Naive thymus-derived CD4-positive, alpha-beta T cell (primary cell): ENCODE results near the gene PDE6G. TPM values are rescaled to one million over a fixed set of nuclear protein-coding genes. Genes with fewer than 3 reads are reported as not detected.
A peak's percentile ranks its signal among the peaks of the same experiment; 100 is the strongest.

Source experiments
- ATAC-seq: fragments of 150-1000 bp; cut with Tn5 transposase; 2 replicates; pipeline ENCODE4 v1.10.0; 2021; ENCODE audit warnings: mild to moderate bottlenecking, moderate library complexity
- CTCF ChIA-PET: fragments of 350-600 bp; sonication (Branson Sonifier 250); formaldehyde crosslinking; loops from one replicate; lab custom pipeline; 2021; ENCODE audit warnings: antibody characterized with exemption; lab: Charles Lee
- POLR2A ChIA-PET: fragments of 350-600 bp; sonication (Branson Sonifier 250); formaldehyde crosslinking; loops from one replicate; lab custom pipeline; 2021; ENCODE audit warnings: antibody characterized with exemption, inconsistent platforms; lab: Charles Lee
- DNase-seq, 9 donors: peaks; one replicate each; pipeline versions ENCODE4 v3.0.0 to v3.0.0-alpha.2; 2020 to 2022; ENCODE audit warnings: mixed read lengths in 1 of 9
- H3K27ac ChIP-seq: one replicate; pipeline ENCODE4 v1.7.0; 2013; ENCODE audit warnings: mild to moderate bottlenecking, low read depth, low read length, moderate library complexity
- H3K27me3 ChIP-seq, 2 donors: one replicate each; pipeline ENCODE4 v1.7.0; 2013; ENCODE audit warnings: low read length in 2 of 2, mild to moderate bottlenecking in 2 of 2, moderate library complexity in 2 of 2; ENCODE audit not compliant: control insufficient read depth in 2 of 2, insufficient read depth in 2 of 2
- H3K36me3 ChIP-seq, 3 experiments: 1 replicate in 2 of 3; 2 replicates in 1 of 3; pipeline ENCODE4 v1.7.0; 2013; ENCODE audit warnings: low read length in 3 of 3, mild to moderate bottlenecking in 3 of 3, moderate library complexity in 1 of 3; ENCODE audit not compliant: insufficient read depth in 3 of 3, control insufficient read depth in 2 of 3
- H3K4me1 ChIP-seq, 2 donors: one replicate each; pipeline ENCODE4 v1.7.0; 2013; ENCODE audit warnings: low read length in 2 of 2, mild to moderate bottlenecking in 2 of 2, moderate library complexity in 1 of 2; ENCODE audit not compliant: control insufficient read depth in 2 of 2, insufficient read depth in 2 of 2
- H3K4me3 ChIP-seq: 2 replicates; pipeline ENCODE4 v1.7.0; 2013; ENCODE audit warnings: mild to moderate bottlenecking, low read length
- H3K9me3 ChIP-seq, 3 experiments: 1 replicate in 2 of 3; 2 replicates in 1 of 3; pipeline ENCODE4 v1.7.0; 2013; ENCODE audit warnings: low read length in 3 of 3; ENCODE audit not compliant: control insufficient read depth in 2 of 3
- H3K27ac Mint-ChIP-seq, 9 donors: one replicate each; pipeline ENCODE4 v1.8.0; 2020 to 2022; ENCODE audit warnings: mixed read lengths in 9 of 9, mild to moderate bottlenecking in 8 of 9, moderate library complexity in 5 of 9, inconsistent platforms in 2 of 9
- H3K27me3 Mint-ChIP-seq, 5 donors: one replicate each; pipeline ENCODE4 v1.8.0; 2021 to 2022; ENCODE audit warnings: mixed read lengths in 5 of 5, mild to moderate bottlenecking in 1 of 5
- H3K36me3 Mint-ChIP-seq, 5 donors: one replicate each; pipeline ENCODE4 v1.8.0; 2020 to 2022; ENCODE audit warnings: mixed read lengths in 5 of 5, mild to moderate bottlenecking in 3 of 5, inconsistent platforms in 1 of 5
- H3K4me1 Mint-ChIP-seq, 7 donors: one replicate each; pipeline ENCODE4 v1.8.0; 2020 to 2022; ENCODE audit warnings: mixed read lengths in 7 of 7, mild to moderate bottlenecking in 3 of 7, inconsistent platforms in 1 of 7
- H3K4me3 Mint-ChIP-seq, 10 donors: one replicate each; pipeline ENCODE4 v1.8.0; 2020 to 2022; ENCODE audit warnings: mild to moderate bottlenecking in 10 of 10, mixed read lengths in 10 of 10, moderate library complexity in 6 of 10, inconsistent platforms in 2 of 10
- H3K9me3 Mint-ChIP-seq, 11 donors: one replicate each; pipeline ENCODE4 v1.8.0; 2020 to 2022; ENCODE audit warnings: mixed read lengths in 11 of 11, mild to moderate bottlenecking in 4 of 11, inconsistent platforms in 1 of 11, moderate library complexity in 1 of 11
- intact Hi-C, 2 donors: fragments of 100-400 bp; cut with micrococcal nuclease; formaldehyde crosslinking; loops; one replicate each; pipeline ENCODE4 v1.15.1; 2023
- polyA plus RNA-seq, 2 donors: library from polyadenylated mRNA; unstranded; fragments of 300-500 nt; fragmentation: Illumina TruSeq; gene quantifications; one replicate each; pipeline ENCODE4 v1.2.3, GENCODE V29; 2021
- total RNA-seq, 6 experiments: library from RNA in 5 of 6; stranded (reverse) in 5 of 6; gene quantifications; 1 replicate in 5 of 6; 2 replicates in 1 of 6; pipeline ENCODE4 v1.2.3 and lab custom pipeline; 2021 to 2026

PDE6G gene
- total and polyA plus RNA-seq, 7 experiments from 2014 or later, result 1.0 to 28.0 (median 2.0) TPM

DNA sequence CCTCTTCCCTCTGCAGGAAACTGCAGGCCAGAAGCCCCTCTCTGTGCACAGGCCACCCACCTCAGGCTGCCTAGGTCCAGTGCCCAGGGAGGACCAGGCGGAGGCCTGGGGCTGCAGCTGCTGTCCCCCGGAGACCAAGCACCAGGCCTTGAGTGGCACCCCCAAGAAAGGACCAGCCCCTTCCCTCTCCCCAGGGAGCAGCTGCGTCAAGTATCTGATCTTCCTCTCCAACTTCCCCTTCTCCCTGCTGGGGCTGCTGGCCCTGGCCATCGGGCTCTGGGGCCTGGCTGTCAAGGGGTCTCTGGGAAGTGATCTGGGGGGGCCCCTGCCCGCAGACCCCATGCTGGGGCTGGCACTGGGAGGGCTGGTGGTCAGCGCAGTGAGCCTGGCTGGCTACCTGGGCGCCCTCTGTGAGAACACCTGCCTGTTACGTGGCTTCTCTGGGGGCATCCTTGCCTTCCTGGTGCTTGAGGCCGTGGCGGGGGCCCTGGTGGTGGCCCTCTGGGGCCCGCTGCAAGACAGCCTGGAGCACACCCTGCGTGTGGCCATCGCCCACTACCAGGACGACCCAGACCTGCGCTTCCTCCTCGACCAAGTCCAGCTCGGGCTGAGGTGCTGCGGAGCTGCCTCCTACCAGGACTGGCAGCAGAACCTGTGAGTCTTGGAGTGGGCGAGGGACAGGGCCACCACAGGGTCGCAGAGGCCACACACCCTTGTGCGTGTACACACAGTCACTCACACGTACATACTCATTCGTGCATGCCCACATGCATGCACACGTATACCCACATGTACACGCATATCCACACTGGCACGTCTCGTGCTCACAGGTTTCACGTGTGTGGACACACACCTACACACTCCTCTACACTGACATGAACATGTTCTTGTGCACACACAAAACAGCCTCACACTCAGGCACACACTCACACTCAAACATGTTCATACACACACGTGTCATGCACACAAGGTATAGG lies 11.1 kb downstream of the PDE6G start:
- no peak overlapping the region for H3K4me3 Mint-ChIP-seq
- H3K9me3 Mint-ChIP-seq, result peaks cover 0 to 14% (median 0%) of the 10 kb centered on the region in 11 donors
- H3K36me3 Mint-ChIP-seq, result peaks cover 0 to 3% (median 0%) of the 10 kb centered on the region in 5 donors
- ATAC-seq, result no peak
- Histone ChIP-seq H3K27me3 (no peaks in the 10 kb centered on the region), H3K9me3 (peaks cover 0 to 11% (median 0%) of the 10 kb centered on the region in 3 experiments), H3K4me3 (no peak overlapping the region), H3K27ac (no peak overlapping the region), H3K4me1 (no peaks in the 10 kb centered on the region), H3K36me3 (no peaks in the 10 kb centered on the region)
- no peak overlapping the region for H3K27ac Mint-ChIP-seq
- intact Hi-C loops, result no loop called here
- peaks cover 0 to 3% (median 0%) of the 10 kb centered on the region in 7 donors for H3K4me1 Mint-ChIP-seq
- ChIA-PET CTCF (no interaction called here), POLR2A (interaction anchor here (0.9 kb wide), 1 partner anchor 18 kb away, joined by 4 read pairs; no protein-coding TSS in a partner anchor)
- no peak for DNase-seq
- H3K27me3 Mint-ChIP-seq, result peaks cover 0 to 27% (median 10%) of the 10 kb centered on the region in 5 donors

DNA sequence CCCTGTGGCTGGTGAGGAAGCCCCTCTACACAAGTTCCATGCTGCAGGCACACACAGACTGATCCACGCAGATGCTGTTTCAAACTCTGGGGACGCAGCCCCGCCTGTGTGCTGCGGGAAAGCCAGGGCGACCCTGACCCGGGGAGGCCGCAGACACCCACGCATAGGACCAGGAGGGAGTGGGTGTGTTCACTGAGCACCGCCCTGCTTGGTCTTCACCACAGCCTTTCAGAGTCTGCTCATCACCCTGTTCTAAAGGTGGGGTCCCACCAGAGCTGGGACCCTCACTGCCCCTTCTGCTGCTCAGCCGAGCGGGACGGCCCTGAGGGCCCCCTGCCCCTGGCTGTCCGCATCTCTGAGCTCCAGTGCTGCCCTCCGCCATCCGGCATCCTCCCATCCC lies 11.8 kb downstream of the PDE6G start:
- H3K9me3 ChIP-seq, result peaks cover 0 to 11% (median 0%) of the 10 kb centered on the region in 3 experiments
- POLR2A ChIA-PET, result no interaction called here
- H3K36me3 Mint-ChIP-seq, result peaks cover 0 to 3% (median 0%) of the 10 kb centered on the region in 5 donors
- H3K4me1 ChIP-seq, result no peaks in the 10 kb centered on the region
- H3K27me3 ChIP-seq, result no peaks in the 10 kb centered on the region
- H3K27ac ChIP-seq, result no peak overlapping the region
- H3K4me1 Mint-ChIP-seq, result peaks cover 0 to 3% (median 0%) of the 10 kb centered on the region in 7 donors
- DNase-seq, result no peak
- H3K36me3 ChIP-seq, result no peaks in the 10 kb centered on the region
- peaks cover 0 to 10% (median 0%) of the 10 kb centered on the region in 11 donors for H3K9me3 Mint-ChIP-seq
- H3K4me3 Mint-ChIP-seq, result no peak overlapping the region
- ATAC-seq, result no peak
- CTCF ChIA-PET, result no interaction called here
- intact Hi-C loops, result no loop called here
- H3K27ac Mint-ChIP-seq, result no peak overlapping the region
- H3K4me3 ChIP-seq, result no peak overlapping the region
- H3K27me3 Mint-ChIP-seq, result peaks cover 0 to 23% (median 10%) of the 10 kb centered on the region in 5 donors

- Mint-ChIP-seq H3K4me3 (no peak overlapping the region), H3K27me3 (peaks cover 0 to 5% (median 0%) of the 10 kb centered on the region in 5 donors), H3K27ac (no peak overlapping the region), H3K9me3 (no peaks in the 10 kb centered on the region), H3K36me3 (peaks cover 0 to 3% (median 0%) of the 10 kb centered on the region in 5 donors), H3K4me1 (peaks cover 0 to 8% (median 4%) of the 10 kb centered on the region in 7 donors)
- intact Hi-C loops, result no loop called here
- Histone ChIP-seq H3K4me1 (no peaks in the 10 kb centered on the region), H3K27ac (no peak overlapping the region), H3K9me3 (no peaks in the 10 kb centered on the region), H3K36me3 (no peaks in the 10 kb centered on the region), H3K27me3 (no peaks in the 10 kb centered on the region), H3K4me3 (no peak overlapping the region)
- ChIA-PET CTCF (no interaction called here), POLR2A (no interaction called here)
- ATAC-seq (no peak), DNase-seq (no peak)
Observed at GRCh38 chr17:81641825-81642489, 14.4 kb downstream of the PDE6G start.

GRCh38 chr17:81640011-81640410 lies 16.3 kb downstream of the PDE6G start:
- Mint-ChIP-seq H3K27me3 (no peaks in the 10 kb centered on the region), H3K9me3 (no peaks in the 10 kb centered on the region), H3K27ac (no peak overlapping the region), H3K4me3 (peak overlapping the region in 2 of 10 donors; percentile 29 to 63), H3K36me3 (peaks cover 0 to 3% (median 0%) of the 10 kb centered on the region in 5 donors), H3K4me1 (peaks cover 9 to 20% (median 14%) of the 10 kb centered on the region in 7 donors)
- intact Hi-C loops, result no loop called here
- ATAC-seq (no peak), DNase-seq (no peak)
- H3K9me3 ChIP-seq, result no peaks in the 10 kb centered on the region
- H3K27ac ChIP-seq, result no peak overlapping the region
- ChIA-PET POLR2A (interaction anchor here (1.0 to 1.1 kb wide), 2 partner anchors 24 to 32 kb away, joined by 4 read pairs; no protein-coding TSS in a partner anchor), CTCF (interaction anchor here (0.8 kb wide), 1 partner anchor 38 kb away, joined by 4 read pairs; no protein-coding TSS in a partner anchor)
- H3K4me3 ChIP-seq, result no peak overlapping the region
- no peaks in the 10 kb centered on the region for H3K27me3 ChIP-seq
- H3K4me1 ChIP-seq, result peaks cover 10 to 12% of the 10 kb centered on the region in 2 donors
- no peaks in the 10 kb centered on the region for H3K36me3 ChIP-seq

DNA sequence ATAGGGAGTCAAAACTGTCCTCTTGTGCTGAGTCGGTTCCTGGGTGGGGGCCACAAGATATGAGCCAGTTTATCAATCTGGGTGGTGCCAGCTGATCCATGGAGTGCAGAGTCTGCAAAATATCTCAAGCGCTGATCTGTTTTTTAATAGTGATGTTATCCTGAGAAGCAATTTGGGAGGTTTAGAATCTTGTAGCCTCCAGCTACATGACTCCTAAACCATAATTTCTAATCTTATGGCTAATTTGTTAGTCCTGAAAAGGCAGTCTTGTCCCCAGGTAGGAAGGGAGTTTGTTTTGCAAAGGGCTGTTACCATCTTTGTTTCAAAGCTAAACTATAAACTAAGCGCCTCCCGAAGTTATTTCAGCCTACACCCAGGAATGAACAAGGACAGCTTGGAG lies 17.7 kb downstream of the PDE6G start:
- intact Hi-C loops, result no loop called here
- no peak for ATAC-seq
- peaks cover 10 to 12% of the 10 kb centered on the region in 2 donors for H3K4me1 ChIP-seq
- no peak overlapping the region for H3K27ac ChIP-seq
- no peak for DNase-seq
- peaks cover 9 to 29% (median 16%) of the 10 kb centered on the region in 7 donors for H3K4me1 Mint-ChIP-seq
- H3K4me3 Mint-ChIP-seq, result peak overlapping the region in 8 of 10 donors; percentile 4 to 63 (median 34)
- H3K36me3 Mint-ChIP-seq, result peaks cover 0 to 3% (median 0%) of the 10 kb centered on the region in 5 donors
- CTCF ChIA-PET, result no interaction called here
- no peaks in the 10 kb centered on the region for H3K9me3 ChIP-seq
- POLR2A ChIA-PET, result interaction anchor here (1.1 kb wide), 1 partner anchor 24 kb away, joined by 4 read pairs; no protein-coding TSS in a partner anchor
- no peak overlapping the region for H3K4me3 ChIP-seq
- H3K27me3 ChIP-seq, result no peaks in the 10 kb centered on the region
- H3K9me3 Mint-ChIP-seq, result no peaks in the 10 kb centered on the region
- H3K27me3 Mint-ChIP-seq, result no peaks in the 10 kb centered on the region
- H3K27ac Mint-ChIP-seq, result peak overlapping the region in 3 of 9 donors; percentile 36 to 39 (median 36)
- no peaks in the 10 kb centered on the region for H3K36me3 ChIP-seq
